BJ (cell line): Measurements from ENCODE around the gene OR8K3. TPM values are rescaled to one million over a fixed set of nuclear protein-coding genes. Genes with fewer than 3 reads are reported as not detected.

Source experiments
- CTCF ChIA-PET: fragments of 350-600 bp; formaldehyde crosslinking; extraction: SDS; loops from one replicate; lab custom pipeline; 2021; ENCODE audit warnings: antibody characterized with exemption, inconsistent platforms; lab: Yijun Ruan, JAX
- POLR2A ChIA-PET: fragments of 300-600 bp; sonication (Branson Sonifier 250); formaldehyde crosslinking; extraction: SDS; loops from one replicate; lab custom pipeline; 2021; ENCODE audit warnings: antibody characterized with exemption; lab: Charles Lee
- DNase-seq: peaks from one replicate; pipeline ENCODE4 v3.0.0-alpha.2; 2011; ENCODE audit warnings: low read depth
- H3K27me3 ChIP-seq: 2 replicates; pipeline ENCODE4 v1.6.0; 2011; ENCODE audit warnings: low read length; ENCODE audit not compliant: control insufficient read depth, insufficient read depth
- H3K36me3 ChIP-seq: 2 replicates; pipeline ENCODE4 v1.5.1; 2011; ENCODE audit warnings: low read length; ENCODE audit not compliant: control insufficient read depth, insufficient read depth
- H3K4me3 ChIP-seq: 2 replicates; pipeline ENCODE4 v1.5.1; 2011; ENCODE audit warnings: low read depth, mild to moderate bottlenecking, control low read depth, low read length
- polyA plus RNA-seq: library from polyadenylated mRNA; depleted of rRNA; stranded (reverse); fragments of >200 nt; gene quantifications from 2 replicates; pipeline ENCODE4 v1.2.3, GENCODE V29; 2011
- TF ChIP-seq, protein P1 (sequence below): IDR thresholded peaks from 2 replicates; pipeline ENCODE4 v1.5.1; 2011; ENCODE audit warnings: low read depth, mild to moderate bottlenecking, control low read depth, inconsistent platforms, low read length, moderate library complexity; ENCODE audit not compliant: insufficient read depth

The OR8K3 gene
- polyA plus RNA-seq, 1 experiment: not detected

DNA sequence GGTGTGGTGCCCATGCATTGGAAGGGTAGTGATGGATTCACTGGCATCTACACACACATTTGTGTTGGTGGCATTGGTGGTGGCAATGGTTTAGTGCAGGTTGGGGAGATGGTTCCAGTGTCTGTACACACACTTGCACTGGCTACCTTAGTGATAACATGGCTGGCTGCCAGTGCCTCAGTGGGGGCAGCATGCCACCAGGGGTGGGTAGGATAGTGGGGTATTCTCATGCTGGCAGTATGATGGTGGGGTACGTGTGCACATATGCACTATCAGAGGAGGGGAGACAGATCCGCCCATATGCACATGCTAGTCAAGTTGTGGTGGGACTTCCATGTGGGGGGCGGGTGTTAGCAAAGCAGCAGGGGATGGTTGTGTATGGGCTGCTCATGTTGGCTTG, 7.1 kb upstream of the OR8K3 start:
- H3K27me3 ChIP-seq: no peaks in the 10 kb centered on the region
- TF ChIP-seq, protein P1, sequence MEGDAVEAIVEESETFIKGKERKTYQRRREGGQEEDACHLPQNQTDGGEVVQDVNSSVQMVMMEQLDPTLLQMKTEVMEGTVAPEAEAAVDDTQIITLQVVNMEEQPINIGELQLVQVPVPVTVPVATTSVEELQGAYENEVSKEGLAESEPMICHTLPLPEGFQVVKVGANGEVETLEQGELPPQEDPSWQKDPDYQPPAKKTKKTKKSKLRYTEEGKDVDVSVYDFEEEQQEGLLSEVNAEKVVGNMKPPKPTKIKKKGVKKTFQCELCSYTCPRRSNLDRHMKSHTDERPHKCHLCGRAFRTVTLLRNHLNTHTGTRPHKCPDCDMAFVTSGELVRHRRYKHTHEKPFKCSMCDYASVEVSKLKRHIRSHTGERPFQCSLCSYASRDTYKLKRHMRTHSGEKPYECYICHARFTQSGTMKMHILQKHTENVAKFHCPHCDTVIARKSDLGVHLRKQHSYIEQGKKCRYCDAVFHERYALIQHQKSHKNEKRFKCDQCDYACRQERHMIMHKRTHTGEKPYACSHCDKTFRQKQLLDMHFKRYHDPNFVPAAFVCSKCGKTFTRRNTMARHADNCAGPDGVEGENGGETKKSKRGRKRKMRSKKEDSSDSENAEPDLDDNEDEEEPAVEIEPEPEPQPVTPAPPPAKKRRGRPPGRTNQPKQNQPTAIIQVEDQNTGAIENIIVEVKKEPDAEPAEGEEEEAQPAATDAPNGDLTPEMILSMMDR: no peak
- no peak overlapping the region for H3K4me3 ChIP-seq
- DNase-seq: no peak
- CTCF ChIA-PET: no interaction called here
- POLR2A ChIA-PET: no interaction called here
- no peaks in the 10 kb centered on the region for H3K36me3 ChIP-seq

- no peak overlapping the region for H3K4me3 ChIP-seq
- no peaks in the 10 kb centered on the region for H3K27me3 ChIP-seq
- TF ChIP-seq, protein P1: no peak
- no peaks in the 10 kb centered on the region for H3K36me3 ChIP-seq
- no peak for DNase-seq
- ChIA-PET CTCF (no interaction called here), POLR2A (no interaction called here)
Measured at GRCh38 chr11:56331861-56332491, 17.0 kb downstream of the OR8K3 start.

DNA sequence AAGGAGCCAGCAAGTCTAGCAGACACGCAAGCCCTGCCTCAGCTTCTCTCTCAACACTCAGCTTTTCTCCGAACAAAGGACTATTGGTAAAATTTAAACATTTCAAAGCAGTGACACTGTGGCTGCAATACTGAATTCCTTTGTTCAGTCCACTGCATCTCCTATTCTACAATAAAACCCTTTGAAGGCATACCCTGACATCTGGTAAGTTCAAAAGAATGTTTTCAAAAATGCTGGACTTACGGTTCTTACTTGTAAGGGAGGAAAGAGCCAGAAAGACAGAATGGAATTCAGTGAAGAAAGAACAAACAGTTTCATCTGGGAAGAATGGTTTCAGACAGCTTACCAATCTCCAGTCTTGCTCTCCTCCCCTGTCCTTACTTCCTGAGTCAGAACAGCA, 18.2 kb downstream of the OR8K3 start:
- ChIA-PET POLR2A (no interaction called here), CTCF (no interaction called here)
- TF ChIP-seq, protein P1: no peak

GRCh38 chr11:56340289-56340688, 25.3 kb downstream of the OR8K3 start:
- H3K4me3 ChIP-seq: no peak overlapping the region
- ChIA-PET CTCF (no interaction called here), POLR2A (no interaction called here)
- TF ChIP-seq, protein P1: no peak
- H3K36me3 ChIP-seq: no peaks in the 10 kb centered on the region
- no peaks in the 10 kb centered on the region for H3K27me3 ChIP-seq
- no peak for DNase-seq

More for the DNA sequence above, 18.2 kb downstream of the OR8K3 start:
- Histone ChIP-seq H3K36me3 (no peaks in the 10 kb centered on the region), H3K27me3 (no peaks in the 10 kb centered on the region), H3K4me3 (no peak overlapping the region)
- no peak for DNase-seq

DNA sequence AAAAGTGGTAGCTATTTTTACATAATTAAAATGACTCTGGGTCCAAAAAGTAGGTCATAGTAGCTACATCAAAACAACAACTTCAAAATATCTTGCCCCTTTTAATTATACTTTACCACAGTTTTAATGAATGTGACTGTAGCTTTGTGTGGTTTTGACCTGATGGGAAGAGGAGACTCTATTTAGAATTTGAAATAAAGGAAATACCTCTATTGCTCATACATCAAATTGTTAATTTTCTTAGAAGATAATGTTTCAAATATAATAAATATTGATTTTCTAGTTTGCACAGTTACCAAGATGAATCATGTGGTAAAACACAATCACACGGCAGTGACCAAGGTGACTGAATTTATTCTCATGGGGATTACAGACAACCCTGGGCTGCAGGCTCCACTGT, 30.8 kb downstream of the OR8K3 start, which contains the start of gene OR8K1:
TSS of gene OR8K1 (plus strand) at position 301 of the 400 bp plus-strand sequence. CDS start at position 301, 0 bp downstream.
- no peak for DNase-seq
- POLR2A ChIA-PET: no interaction called here
- H3K36me3 ChIP-seq: no peaks in the 10 kb centered on the region
- H3K4me3 ChIP-seq: no peak within 1 kb of the TSS
- no peaks in the 10 kb centered on the region for H3K27me3 ChIP-seq
- CTCF ChIA-PET: no interaction called here
- TF ChIP-seq, protein P1: no peak
